Activated CD4-positive, alpha-beta memory T cell treated with anti-CD3 and anti-CD28 coated beads, Interleukin-2, amount 10 ng/mL, durations not matched to agents 7 days and 5 days (primary cell): Measurements from ENCODE around the gene RAF1. TPM values are rescaled to one million over a fixed set of nuclear protein-coding genes. Genes with fewer than 3 reads are reported as not detected.
"Not testable (repeated sequence)": the region's sequence is repeated elsewhere in the genome, so short reads cannot be mapped to it uniquely, and the experiment has no call there.

Experiments used
- CTCF ChIA-PET: fragments of 350-600 bp; sonication (Branson Sonifier 250); formaldehyde crosslinking; loops from one replicate; lab custom pipeline; 2021; ENCODE audit warnings: antibody characterized with exemption, inconsistent platforms; lab: Charles Lee
- POLR2A ChIA-PET: fragments of 350-600 bp; sonication (Branson Sonifier 250); formaldehyde crosslinking; loops from one replicate; lab custom pipeline; 2021; ENCODE audit warnings: antibody characterized with exemption; lab: Charles Lee
- DNase-seq: peaks from one replicate; pipeline ENCODE4 v3.0.0-alpha.2; 2020
- H3K27ac Mint-ChIP-seq: one replicate; pipeline ENCODE4 v1.8.0; 2021; ENCODE audit warnings: mild to moderate bottlenecking, mixed read lengths
- H3K27me3 Mint-ChIP-seq: one replicate; pipeline ENCODE4 v1.8.0; 2021; ENCODE audit warnings: mixed read lengths
- H3K36me3 Mint-ChIP-seq: one replicate; pipeline ENCODE4 v1.8.0; 2021; ENCODE audit warnings: low read depth, mixed read lengths
- H3K4me1 Mint-ChIP-seq: one replicate; pipeline ENCODE4 v1.8.0; 2021; ENCODE audit warnings: mixed read lengths
- H3K4me3 Mint-ChIP-seq: one replicate; pipeline ENCODE4 v1.8.0; 2021; ENCODE audit warnings: mild to moderate bottlenecking, mixed read lengths
- H3K9me3 Mint-ChIP-seq: one replicate; pipeline ENCODE4 v1.8.0; 2021; ENCODE audit warnings: mixed read lengths
- total RNA-seq, 2 experiments: library from RNA; stranded (reverse); gene quantifications; one replicate each; pipeline ENCODE4 v1.2.3, GENCODE V29; 2021

The RAF1 gene
- total RNA-seq, 2 experiments from 2014 or later: 83.2 to 86.0 TPM

- H3K4me3 Mint-ChIP-seq, H3K36me3 Mint-ChIP-seq, DNase-seq, H3K27ac Mint-ChIP-seq, H3K9me3 Mint-ChIP-seq, H3K27me3 Mint-ChIP-seq: not testable (repeated sequence)
- H3K4me1 Mint-ChIP-seq: peaks cover 38% of the 10 kb centered on the region
- ChIA-PET CTCF (interaction anchor here (1.0 kb wide), 1 partner anchor 13 kb away, joined by 3 read pairs; no protein-coding TSS in a partner anchor), POLR2A (interaction anchor here (0.6 kb wide), 1 partner anchor 37 kb away, joined by 3 read pairs; no protein-coding TSS in a partner anchor)
Measured at GRCh38 chr3:12624964-12625363, 39.0 kb downstream of the RAF1 start.

GRCh38 chr3:12624056-12624455 is 39.9 kb downstream of the RAF1 start:
- Mint-ChIP-seq H3K4me1 (peaks cover 36% of the 10 kb centered on the region), H3K27me3 (no peaks in the 10 kb centered on the region), H3K36me3 (no peaks in the 10 kb centered on the region), H3K27ac (no peak overlapping the region), H3K4me3 (no peak overlapping the region), H3K9me3 (no peaks in the 10 kb centered on the region)
- ChIA-PET CTCF (no interaction called here), POLR2A (no interaction called here)
- no peak for DNase-seq

GRCh38 chr3:12622335-12622734 is 41.6 kb downstream of the RAF1 start:
- Mint-ChIP-seq H3K4me1 (peaks cover 32% of the 10 kb centered on the region), H3K4me3 (no peak overlapping the region), H3K27ac (no peak overlapping the region), H3K36me3 (peaks cover 4% of the 10 kb centered on the region), H3K9me3 (no peaks in the 10 kb centered on the region), H3K27me3 (no peaks in the 10 kb centered on the region)
- no peak for DNase-seq
- POLR2A ChIA-PET: interaction anchor here (0.6 to 1.2 kb wide), 2 partner anchors 14 to 40 kb away, joined by 3 read pairs; no protein-coding TSS in a partner anchor
- CTCF ChIA-PET: interaction anchor here (1.3 kb wide), 1 partner anchor 40 kb away, joined by 3 read pairs; no protein-coding TSS in a partner anchor

- no peak for DNase-seq
- Mint-ChIP-seq H3K4me3 (no peak overlapping the region), H3K36me3 (peaks cover 11% of the 10 kb centered on the region), H3K27ac (no peak overlapping the region), H3K9me3 (no peaks in the 10 kb centered on the region), H3K4me1 (peaks cover 32% of the 10 kb centered on the region), H3K27me3 (no peaks in the 10 kb centered on the region)
- POLR2A ChIA-PET: no interaction called here
- CTCF ChIA-PET: no interaction called here
Measured at GRCh38 chr3:12620729-12621128, 43.2 kb downstream of the RAF1 start.

GRCh38 chr3:12620305-12620704 is 43.6 kb downstream of the RAF1 start:
- no peak overlapping the region for H3K27ac Mint-ChIP-seq
- CTCF ChIA-PET: no interaction called here
- peaks cover 31% of the 10 kb centered on the region for H3K4me1 Mint-ChIP-seq

GRCh38 chr3:12618426-12618825 is 45.5 kb downstream of the RAF1 start:
- CTCF ChIA-PET: no interaction called here
- Mint-ChIP-seq H3K4me1 (peaks cover 35% of the 10 kb centered on the region), H3K27me3 (no peaks in the 10 kb centered on the region), H3K27ac (no peak overlapping the region), H3K4me3 (no peak overlapping the region), H3K9me3 (no peaks in the 10 kb centered on the region), H3K36me3 (peaks cover 16% of the 10 kb centered on the region)
- DNase-seq: no peak
- POLR2A ChIA-PET: no interaction called here

More at GRCh38 chr3:12620305-12620704, 43.6 kb downstream of the RAF1 start:
- Mint-ChIP-seq H3K36me3 (peaks cover 11% of the 10 kb centered on the region), H3K27me3 (no peaks in the 10 kb centered on the region), H3K4me3 (no peak overlapping the region), H3K9me3 (no peaks in the 10 kb centered on the region)
- no peak for DNase-seq
- POLR2A ChIA-PET: no interaction called here

GRCh38 chr3:12615266-12615665 is 48.7 kb downstream of the RAF1 start:
- peaks cover 19% of the 10 kb centered on the region for H3K36me3 Mint-ChIP-seq
- H3K27ac Mint-ChIP-seq: no peak overlapping the region
- CTCF ChIA-PET: no interaction called here
- H3K9me3 Mint-ChIP-seq: no peaks in the 10 kb centered on the region
- POLR2A ChIA-PET: interaction anchor here (1.0 to 1.5 kb wide), 2 partner anchors 13 to 48 kb away, joined by 3 to 7 read pairs; no protein-coding TSS in a partner anchor
- H3K27me3 Mint-ChIP-seq: no peaks in the 10 kb centered on the region
- DNase-seq: no peak
- H3K4me3 Mint-ChIP-seq: no peak overlapping the region
- peaks cover 28% of the 10 kb centered on the region for H3K4me1 Mint-ChIP-seq

GRCh38 chr3:12613250-12613649 is 50.7 kb downstream of the RAF1 start:
- H3K36me3 Mint-ChIP-seq: peaks cover 28% of the 10 kb centered on the region
- H3K27ac Mint-ChIP-seq: no peak overlapping the region
- no peaks in the 10 kb centered on the region for H3K9me3 Mint-ChIP-seq
- no peak overlapping the region for H3K4me3 Mint-ChIP-seq
- POLR2A ChIA-PET: no interaction called here
- no peaks in the 10 kb centered on the region for H3K27me3 Mint-ChIP-seq
- H3K4me1 Mint-ChIP-seq: peaks cover 34% of the 10 kb centered on the region
- DNase-seq: no peak
- CTCF ChIA-PET: no interaction called here

GRCh38 chr3:12612514-12613226 is 51.2 kb downstream of the RAF1 start:
- POLR2A ChIA-PET: no interaction called here
- H3K27ac Mint-ChIP-seq: no peak overlapping the region
- no peak for DNase-seq
- CTCF ChIA-PET: interaction anchor here (0.7 kb wide), 1 partner anchor 22 kb away, joined by 3 read pairs; no protein-coding TSS in a partner anchor
- peaks cover 35% of the 10 kb centered on the region for H3K4me1 Mint-ChIP-seq
- no peaks in the 10 kb centered on the region for H3K9me3 Mint-ChIP-seq
- H3K36me3 Mint-ChIP-seq: peaks cover 29% of the 10 kb centered on the region
- H3K27me3 Mint-ChIP-seq: no peaks in the 10 kb centered on the region
- H3K4me3 Mint-ChIP-seq: no peak overlapping the region

- Mint-ChIP-seq H3K27ac (no peak overlapping the region), H3K9me3 (no peaks in the 10 kb centered on the region), H3K4me3 (no peak overlapping the region), H3K4me1 (peaks cover 39% of the 10 kb centered on the region), H3K36me3 (peaks cover 34% of the 10 kb centered on the region), H3K27me3 (no peaks in the 10 kb centered on the region)
- DNase-seq: no peak
- ChIA-PET POLR2A (interaction anchor here (0.5 to 1.2 kb wide), 2 partner anchors 15 to 52 kb away, joined by 4 to 5 read pairs; no protein-coding TSS in a partner anchor), CTCF (interaction anchor here (0.6 to 1.1 kb wide), 3 partner anchors 14 to 52 kb away, joined by 3 read pairs; no protein-coding TSS in a partner anchor)
Measured at GRCh38 chr3:12611117-12611516, 52.8 kb downstream of the RAF1 start.

GRCh38 chr3:12608376-12608775 is 55.5 kb downstream of the RAF1 start:
- peaks cover 48% of the 10 kb centered on the region for H3K36me3 Mint-ChIP-seq
- H3K9me3 Mint-ChIP-seq: no peaks in the 10 kb centered on the region
- no peak overlapping the region for H3K27ac Mint-ChIP-seq
- ChIA-PET CTCF (interaction anchor here (0.7 kb wide), 1 partner anchor 844 kb away, joined by 3 read pairs; no protein-coding TSS in a partner anchor), POLR2A (interaction anchor here (2.6 kb wide), 1 partner anchor 56 kb away, joined by 14 read pairs; the partner anchor contains the start of gene RAF1)
- no peak for DNase-seq
- H3K4me1 Mint-ChIP-seq: peaks cover 23% of the 10 kb centered on the region
- no peaks in the 10 kb centered on the region for H3K27me3 Mint-ChIP-seq
- no peak overlapping the region for H3K4me3 Mint-ChIP-seq

- Mint-ChIP-seq H3K4me1 (peaks cover 16% of the 10 kb centered on the region), H3K4me3 (no peak overlapping the region), H3K27me3 (no peaks in the 10 kb centered on the region), H3K36me3 (peaks cover 67% of the 10 kb centered on the region), H3K27ac (no peak overlapping the region), H3K9me3 (no peaks in the 10 kb centered on the region)
- CTCF ChIA-PET: no interaction called here
- POLR2A ChIA-PET: no interaction called here
- no peak for DNase-seq
Measured at GRCh38 chr3:12603969-12604368, 59.9 kb downstream of the RAF1 start.

- no peak overlapping the region for H3K4me3 Mint-ChIP-seq
- H3K9me3 Mint-ChIP-seq: no peaks in the 10 kb centered on the region
- H3K27me3 Mint-ChIP-seq: no peaks in the 10 kb centered on the region
- H3K27ac Mint-ChIP-seq: no peak overlapping the region
- no peak for DNase-seq
- H3K4me1 Mint-ChIP-seq: no peaks in the 10 kb centered on the region
- peaks cover 59% of the 10 kb centered on the region for H3K36me3 Mint-ChIP-seq
- ChIA-PET CTCF (interaction anchor here (0.8 to 1.0 kb wide), 2 partner anchors 61 to 79 kb away, joined by 3 read pairs; no protein-coding TSS in a partner anchor), POLR2A (no interaction called here)
Measured at GRCh38 chr3:12601072-12601471, 62.8 kb downstream of the RAF1 start.
